Measurements from ENCODE around the gene TLE4. TPM values are rescaled to one million over a fixed set of nuclear protein-coding genes. Genes with fewer than 3 reads are reported as not detected.

TLE4 gene
- total and polyA plus RNA-seq, 10 of the 15 experiments (the other 5 are each of a cell fraction or from before 2014, with no cell fraction given): 5.3 to 53.3 (median 23.3) TPM

GRCh38 chr9:79603222-79603920 is 31.6 kb downstream of the TLE4 start (continued):
- TF ChIP-seq, protein P1, sequence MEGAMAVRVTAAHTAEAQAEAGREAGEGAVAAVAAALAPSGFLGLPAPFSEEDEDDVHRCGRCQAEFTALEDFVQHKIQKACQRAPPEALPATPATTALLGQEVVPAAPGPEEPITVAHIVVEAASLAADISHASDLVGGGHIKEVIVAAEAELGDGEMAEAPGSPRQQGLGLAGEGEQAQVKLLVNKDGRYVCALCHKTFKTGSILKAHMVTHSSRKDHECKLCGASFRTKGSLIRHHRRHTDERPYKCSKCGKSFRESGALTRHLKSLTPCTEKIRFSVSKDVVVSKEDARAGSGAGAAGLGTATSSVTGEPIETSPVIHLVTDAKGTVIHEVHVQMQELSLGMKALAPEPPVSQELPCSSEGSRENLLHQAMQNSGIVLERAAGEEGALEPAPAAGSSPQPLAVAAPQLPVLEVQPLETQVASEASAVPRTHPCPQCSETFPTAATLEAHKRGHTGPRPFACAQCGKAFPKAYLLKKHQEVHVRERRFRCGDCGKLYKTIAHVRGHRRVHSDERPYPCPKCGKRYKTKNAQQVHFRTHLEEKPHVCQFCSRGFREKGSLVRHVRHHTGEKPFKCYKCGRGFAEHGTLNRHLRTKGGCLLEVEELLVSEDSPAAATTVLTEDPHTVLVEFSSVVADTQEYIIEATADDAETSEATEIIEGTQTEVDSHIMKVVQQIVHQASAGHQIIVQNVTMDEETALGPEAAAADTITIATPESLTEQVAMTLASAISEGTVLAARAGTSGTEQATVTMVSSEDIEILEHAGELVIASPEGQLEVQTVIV (IDR thresholded peaks at IDR 0.05; ENCODE audit: borderline replicate concordance, partially characterized antibody): no peak
- TF ChIP-seq, protein P2, sequence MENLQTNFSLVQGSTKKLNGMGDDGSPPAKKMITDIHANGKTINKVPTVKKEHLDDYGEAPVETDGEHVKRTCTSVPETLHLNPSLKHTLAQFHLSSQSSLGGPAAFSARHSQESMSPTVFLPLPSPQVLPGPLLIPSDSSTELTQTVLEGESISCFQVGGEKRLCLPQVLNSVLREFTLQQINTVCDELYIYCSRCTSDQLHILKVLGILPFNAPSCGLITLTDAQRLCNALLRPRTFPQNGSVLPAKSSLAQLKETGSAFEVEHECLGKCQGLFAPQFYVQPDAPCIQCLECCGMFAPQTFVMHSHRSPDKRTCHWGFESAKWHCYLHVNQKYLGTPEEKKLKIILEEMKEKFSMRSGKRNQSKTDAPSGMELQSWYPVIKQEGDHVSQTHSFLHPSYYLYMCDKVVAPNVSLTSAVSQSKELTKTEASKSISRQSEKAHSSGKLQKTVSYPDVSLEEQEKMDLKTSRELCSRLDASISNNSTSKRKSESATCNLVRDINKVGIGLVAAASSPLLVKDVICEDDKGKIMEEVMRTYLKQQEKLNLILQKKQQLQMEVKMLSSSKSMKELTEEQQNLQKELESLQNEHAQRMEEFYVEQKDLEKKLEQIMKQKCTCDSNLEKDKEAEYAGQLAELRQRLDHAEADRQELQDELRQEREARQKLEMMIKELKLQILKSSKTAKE (IDR thresholded peaks at IDR 0.05; ENCODE audit: low read depth, poor library complexity, severe bottlenecking): no peak
- TF ChIP-seq RCOR1 (conservative IDR thresholded peaks at IDR 0.05; ENCODE audit: low read depth, low read length) (no peak), ZNF217 (IDR thresholded peaks at IDR 0.05) (no peak), EZH2 (IDR thresholded peaks at IDR 0.05; ENCODE audit: borderline replicate concordance, control insufficient read depth, low read depth, low read length) (no peak), BHLHE40 (IDR thresholded peaks at IDR 0.05; ENCODE audit: borderline replicate concordance in 1 of 2, low read depth in 2 of 2, low read length in 1 of 2) (no peak), SMARCA5 (IDR thresholded peaks at IDR 0.05) (no peak)
- TF ChIP-seq, protein P3, sequence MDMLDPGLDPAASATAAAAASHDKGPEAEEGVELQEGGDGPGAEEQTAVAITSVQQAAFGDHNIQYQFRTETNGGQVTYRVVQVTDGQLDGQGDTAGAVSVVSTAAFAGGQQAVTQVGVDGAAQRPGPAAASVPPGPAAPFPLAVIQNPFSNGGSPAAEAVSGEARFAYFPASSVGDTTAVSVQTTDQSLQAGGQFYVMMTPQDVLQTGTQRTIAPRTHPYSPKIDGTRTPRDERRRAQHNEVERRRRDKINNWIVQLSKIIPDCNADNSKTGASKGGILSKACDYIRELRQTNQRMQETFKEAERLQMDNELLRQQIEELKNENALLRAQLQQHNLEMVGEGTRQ (IDR thresholded peaks at IDR 0.05; ENCODE audit: borderline replicate concordance, low read depth, low read length): no peak
- TF ChIP-seq, protein P4, sequence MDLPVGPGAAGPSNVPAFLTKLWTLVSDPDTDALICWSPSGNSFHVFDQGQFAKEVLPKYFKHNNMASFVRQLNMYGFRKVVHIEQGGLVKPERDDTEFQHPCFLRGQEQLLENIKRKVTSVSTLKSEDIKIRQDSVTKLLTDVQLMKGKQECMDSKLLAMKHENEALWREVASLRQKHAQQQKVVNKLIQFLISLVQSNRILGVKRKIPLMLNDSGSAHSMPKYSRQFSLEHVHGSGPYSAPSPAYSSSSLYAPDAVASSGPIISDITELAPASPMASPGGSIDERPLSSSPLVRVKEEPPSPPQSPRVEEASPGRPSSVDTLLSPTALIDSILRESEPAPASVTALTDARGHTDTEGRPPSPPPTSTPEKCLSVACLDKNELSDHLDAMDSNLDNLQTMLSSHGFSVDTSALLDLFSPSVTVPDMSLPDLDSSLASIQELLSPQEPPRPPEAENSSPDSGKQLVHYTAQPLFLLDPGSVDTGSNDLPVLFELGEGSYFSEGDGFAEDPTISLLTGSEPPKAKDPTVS (IDR thresholded peaks at IDR 0.05; ENCODE audit: low read depth, low read length): no peak
